Left lung (tissue), 14 donors: Measurements from ENCODE around the gene ELOVL2. TPM values are rescaled to one million over a fixed set of nuclear protein-coding genes. Genes with fewer than 3 reads are reported as not detected.
"Not testable (repeated sequence)": the region's sequence is repeated elsewhere in the genome, so short reads cannot be mapped to it uniquely, and the experiment has no call there.

ENCODE experiments used
- ATAC-seq: fragments of 200-7000 bp; cut with Tn5 transposase; one replicate; pipeline ENCODE4 v1.9.1; 2020; ENCODE audit warnings: moderate library complexity
- DNase-seq, 4 donors: peaks; one replicate each; pipeline ENCODE4 v3.0.0-alpha.2; 2013 to 2020
- H3K27ac ChIP-seq, 2 donors: fragments of 200-600 bp; sonication (generic) in 1 of 2; one replicate each; pipeline versions ENCODE4 v1.5.0 to v1.8.0; 2020 to 2021
- H3K27me3 ChIP-seq, 2 donors: fragments of 200-600 bp; sonication (generic) in 1 of 2; one replicate each; pipeline versions ENCODE4 v1.5.0 to v1.8.0; 2020 to 2021
- H3K36me3 ChIP-seq, 2 donors: fragments of 200-600 bp; sonication (generic) in 1 of 2; one replicate each; pipeline versions ENCODE4 v1.5.0 to v1.8.0; 2020 to 2021
- H3K4me1 ChIP-seq, 2 donors: fragments of 200-600 bp; one replicate each; pipeline ENCODE4 v1.8.0; 2021
- H3K4me3 ChIP-seq, 2 donors: fragments of 200-600 bp; sonication (generic) in 1 of 2; one replicate each; pipeline versions ENCODE4 v1.5.0 to v1.8.0; 2020 to 2021; ENCODE audit warnings: mild to moderate bottlenecking in 1 of 2
- H3K9me3 ChIP-seq, 2 donors: fragments of 200-600 bp; sonication (generic) in 1 of 2; one replicate each; pipeline versions ENCODE4 v1.5.0 to v1.8.0; 2020 to 2021
- CTCF ChIP-seq, 2 donors: fragments of 200-600 bp; sonication (generic) in 1 of 2; IDR thresholded peaks; one replicate each; pipeline versions ENCODE4 v1.5.0 to v1.8.0; 2021; ENCODE audit warnings: antibody characterized with exemption in 2 of 2
- intact Hi-C, 2 donors: fragments of 100-400 bp; cut with DNase I; formaldehyde crosslinking; loops; one replicate each; pipeline versions ENCODE4 v1.11.2 to v1.14.2; 2022
- long read RNA-seq, 12 donors: library from polyadenylated mRNA in 2 of 12; unstranded in 2 of 12; transcript quantifications; one replicate each; pipeline ENCODE4 v2.0.0 and lab custom pipeline, GENCODE V29; 2019 to 2026
- polyA plus RNA-seq, 6 donors: library from polyadenylated mRNA; unstranded; fragments of 120-200 nt; gene quantifications; one replicate each; pipeline ENCODE4 v1.2.1, GENCODE V29; 2013; ENCODE audit not compliant: insufficient read length in 6 of 6
- total RNA-seq, 2 donors: library from RNA; stranded (reverse); fragmentation: NEBNext Ultra II Directional; extraction: Animal tissue kit (Norgen Biotek cat#: 25700); gene quantifications; one replicate each; pipeline ENCODE4 v1.2.1, GENCODE V29; 2021
- donor health status: DM: no; HTN: yes; CAD: no.
- donor health status: DM: no; HTN: no; CAD: no.

ELOVL2 gene
- total RNA-seq (under 1 TPM; 0.09 to 0.24 TPM), polyA plus RNA-seq (1 to 10 TPM; 4.0 to 6.5 (median 4.6) TPM)
- long read RNA-seq, donor 1, partial matches to known transcripts, result 0 of 3 reads
- long read RNA-seq, donor 1, other reads (novel, unspliced or antisense), result 0 of 3 reads
- long read RNA-seq, donor 2, partial matches to known transcripts, result 0 of 2 reads
- long read RNA-seq, donor 2, other reads (novel, unspliced or antisense), result 0 of 2 reads
- long read RNA-seq, donor 3, partial matches to known transcripts, result 0 of 1 reads
- long read RNA-seq, donor 3, other reads (novel, unspliced or antisense), result 0 of 1 reads
- long read RNA-seq, donor 4, result 0 reads
- long read RNA-seq, donor 5, partial matches to known transcripts, result 0 of 2 reads
- long read RNA-seq, donor 5, other reads (novel, unspliced or antisense), result 0 of 2 reads
- long read RNA-seq, donor 6, result 0 reads
- long read RNA-seq, donor 7, partial matches to known transcripts, result 0 of 1 reads
- long read RNA-seq, donor 7, other reads (novel, unspliced or antisense), result 0 of 1 reads
- long read RNA-seq, donor 8, result 0 reads
- long read RNA-seq, donor 9, result 0 reads
- long read RNA-seq, donor 10, result 0 reads
- long read RNA-seq, donor 11, transcript ELOVL2-201 (8 exons, 3,997 nt), result major isoform, 16 of 31 reads
- long read RNA-seq, donor 11, partial matches to known transcripts, result 15 of 31 reads
- long read RNA-seq, donor 11, other reads (novel, unspliced or antisense), result 0 of 31 reads
- long read RNA-seq, donor 12, partial matches to known transcripts, result 0 of 1 reads
- long read RNA-seq, donor 12, other reads (novel, unspliced or antisense), result 0 of 1 reads

DNA sequence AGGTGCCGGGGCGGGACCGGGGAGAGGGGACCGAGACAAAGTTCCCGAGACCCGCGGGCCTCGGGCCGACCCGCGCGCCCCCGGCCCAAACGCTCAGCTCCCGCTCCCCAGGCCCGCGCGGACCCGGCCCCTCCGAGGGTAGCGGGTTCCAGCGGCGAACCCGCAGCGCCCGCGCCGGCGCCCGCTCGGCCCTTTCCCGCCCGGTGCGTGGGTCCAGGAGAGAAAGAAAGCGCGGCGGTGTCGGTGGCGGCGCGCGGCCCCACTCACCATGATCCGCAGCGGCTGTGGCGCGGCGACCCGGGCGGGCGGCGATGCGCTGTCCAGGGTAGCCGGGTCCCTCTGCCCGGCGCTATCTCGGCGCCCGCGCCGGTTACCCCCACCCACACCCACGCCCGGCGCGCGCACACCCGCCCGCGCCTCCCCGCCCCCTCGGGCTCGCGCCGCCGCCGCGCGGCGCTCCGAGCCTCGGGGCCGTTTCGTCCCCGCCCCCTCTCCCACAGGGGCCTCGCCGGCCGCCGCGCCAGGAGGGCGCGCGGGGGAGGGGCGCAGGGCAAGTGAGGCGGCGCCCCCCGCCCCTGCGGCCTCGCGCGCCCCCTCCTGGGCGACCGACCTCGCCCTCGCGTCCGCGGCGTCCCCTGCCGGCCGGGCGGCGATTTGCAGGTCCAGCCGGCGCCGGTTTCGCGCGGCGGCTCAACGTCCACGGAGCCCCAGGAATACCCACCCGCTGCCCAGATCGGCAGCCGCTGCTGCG lies at the start of gene ELOVL2:
Gene ELOVL2 (minus strand): TSS at position 345 of the 751 bp plus-strand sequence. CDS start 75 bp downstream, at position 270.
- Histone ChIP-seq H3K4me1 (peaks cover 0 to 11% of the 10 kb centered on the region in 2 donors), H3K27me3 (peaks cover 71 to 100% of the 10 kb centered on the region in 2 donors), H3K36me3 (no peaks in the 10 kb centered on the region), H3K9me3 (no peaks in the 10 kb centered on the region), H3K4me3 (peak within 1 kb of the TSS; percentile 31 to 43), H3K27ac (no peak within 1 kb of the TSS)
- DNase-seq, result peak in 3 of 4 donors; percentile 42 to 81 (median 64)
- ATAC-seq, result peak; percentile 90
- intact Hi-C loops, result no loop called here
- peak in 1 of 2 donors; percentile 31 for TF ChIP-seq CTCF (IDR thresholded peaks at IDR 0.05)

- intact Hi-C loops, result no loop called here
- DNase-seq (no peak), ATAC-seq (peak; percentile 10)
- H3K9me3 ChIP-seq, result no peaks in the 10 kb centered on the region
- peak overlapping the region; percentile 90 to 99 for H3K4me3 ChIP-seq
- no peak for TF ChIP-seq CTCF (IDR thresholded peaks at IDR 0.05)
- H3K4me1 ChIP-seq, result peaks cover 13 to 27% of the 10 kb centered on the region in 2 donors
- H3K36me3 ChIP-seq, result no peaks in the 10 kb centered on the region
- H3K27ac ChIP-seq, result peak overlapping the region; percentile 97
- no peaks in the 10 kb centered on the region for H3K27me3 ChIP-seq
These were observed 49.2 kb upstream of the ELOVL2 start for GRCh38 chr6:11093376-11093625.

- Histone ChIP-seq H3K36me3 (no peaks in the 10 kb centered on the region), H3K27me3 (no peaks in the 10 kb centered on the region), H3K4me3 (peak overlapping the region; percentile 90 to 99), H3K27ac (peak overlapping the region; percentile 97), H3K9me3 (no peaks in the 10 kb centered on the region), H3K4me1 (peaks cover 13 to 27% of the 10 kb centered on the region in 2 donors)
- no peak for TF ChIP-seq CTCF (IDR thresholded peaks at IDR 0.05)
- intact Hi-C loops, result no loop called here
- peak; percentile 53 for ATAC-seq
- no peak for DNase-seq
These were observed 48.7 kb upstream of the ELOVL2 start for GRCh38 chr6:11092668-11093375.

DNA sequence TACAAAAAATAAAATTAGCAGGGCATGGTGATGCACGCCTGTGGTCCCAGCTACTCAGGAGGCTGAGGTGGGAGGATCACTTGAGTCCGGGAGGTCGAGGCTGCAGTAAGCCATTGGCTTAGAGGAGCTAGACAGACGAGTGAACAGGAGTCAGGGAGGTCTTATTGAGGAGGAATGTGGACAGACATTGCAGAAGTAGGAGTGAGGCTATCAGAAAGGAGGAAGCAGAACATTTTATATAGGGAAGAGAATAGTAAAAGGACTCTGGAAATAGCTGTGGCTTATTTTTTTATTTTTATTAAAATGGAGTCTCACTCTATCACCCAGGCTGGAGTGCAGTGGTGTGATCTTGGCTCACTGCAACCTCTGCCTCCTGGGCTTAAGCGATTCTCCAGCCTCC lies 47.0 kb upstream of the ELOVL2 start:
- H3K4me3 ChIP-seq, H3K36me3 ChIP-seq, DNase-seq, ATAC-seq, H3K27ac ChIP-seq, H3K9me3 ChIP-seq, H3K27me3 ChIP-seq, intact Hi-C loops: not testable (repeated sequence)
- peaks cover 11 to 24% of the 10 kb centered on the region in 2 donors for H3K4me1 ChIP-seq

DNA sequence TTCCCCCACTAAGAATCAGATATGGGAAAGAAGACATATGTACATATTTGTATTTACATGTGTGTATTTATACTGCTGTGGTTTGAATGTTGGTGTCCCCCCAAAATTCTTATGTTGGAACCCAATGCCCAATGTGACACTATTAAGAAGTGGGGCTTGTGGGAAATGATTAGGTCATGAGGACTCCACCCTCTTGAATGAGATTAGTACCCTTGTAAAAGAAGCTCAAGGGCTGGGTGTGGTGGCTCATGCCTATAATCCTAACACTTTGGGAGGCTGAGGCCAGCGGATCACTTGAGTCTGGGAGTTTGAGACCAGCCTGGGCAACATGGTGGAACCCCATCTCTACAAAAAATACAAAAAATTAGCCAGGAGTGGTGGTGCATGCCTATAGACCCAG lies 45.6 kb upstream of the ELOVL2 start:
- DNase-seq (no peak), ATAC-seq (no peak)
- no peaks in the 10 kb centered on the region for H3K9me3 ChIP-seq
- no peaks in the 10 kb centered on the region for H3K27me3 ChIP-seq
- TF ChIP-seq CTCF (IDR thresholded peaks at IDR 0.05), result no peak
- peaks cover 4 to 9% of the 10 kb centered on the region in 2 donors for H3K4me1 ChIP-seq
- H3K27ac ChIP-seq, result no peak overlapping the region
- H3K36me3 ChIP-seq, result no peaks in the 10 kb centered on the region
- H3K4me3 ChIP-seq, result no peak overlapping the region
- intact Hi-C loops, result no loop called here

- H3K36me3 ChIP-seq, DNase-seq, intact Hi-C loops, H3K4me3 ChIP-seq, ATAC-seq, H3K27ac ChIP-seq, H3K4me1 ChIP-seq, H3K27me3 ChIP-seq, H3K9me3 ChIP-seq: not testable (repeated sequence)
These were observed 43.2 kb upstream of the ELOVL2 start for GRCh38 chr6:11087141-11087812.
